ENCODE measurements around the gene C12orf50.
"Not testable (repeated sequence)": the region's sequence is repeated elsewhere in the genome, so short reads cannot be mapped to it uniquely, and the experiment has no call there.

The C12orf50 gene, protein sequence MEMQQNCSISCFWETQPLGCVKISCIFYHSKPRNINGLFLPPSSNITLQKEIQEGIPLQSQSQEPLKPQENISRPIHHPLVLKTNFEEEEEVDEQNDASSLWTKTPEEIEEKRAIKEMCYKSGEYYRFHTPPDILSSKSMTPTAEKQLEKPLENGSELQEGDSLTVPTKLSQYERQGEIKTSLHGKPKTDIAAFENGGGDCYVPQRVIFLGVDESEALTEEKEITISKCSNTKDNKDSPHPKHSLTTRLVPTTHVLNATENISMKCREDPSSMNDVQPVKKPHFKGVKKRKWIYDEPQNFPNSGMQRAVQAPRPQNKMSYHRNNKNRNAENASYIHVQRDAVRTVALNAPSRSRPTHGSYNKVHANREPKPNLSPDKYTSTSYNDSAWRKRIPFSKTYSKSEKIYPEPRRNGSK

DNA sequence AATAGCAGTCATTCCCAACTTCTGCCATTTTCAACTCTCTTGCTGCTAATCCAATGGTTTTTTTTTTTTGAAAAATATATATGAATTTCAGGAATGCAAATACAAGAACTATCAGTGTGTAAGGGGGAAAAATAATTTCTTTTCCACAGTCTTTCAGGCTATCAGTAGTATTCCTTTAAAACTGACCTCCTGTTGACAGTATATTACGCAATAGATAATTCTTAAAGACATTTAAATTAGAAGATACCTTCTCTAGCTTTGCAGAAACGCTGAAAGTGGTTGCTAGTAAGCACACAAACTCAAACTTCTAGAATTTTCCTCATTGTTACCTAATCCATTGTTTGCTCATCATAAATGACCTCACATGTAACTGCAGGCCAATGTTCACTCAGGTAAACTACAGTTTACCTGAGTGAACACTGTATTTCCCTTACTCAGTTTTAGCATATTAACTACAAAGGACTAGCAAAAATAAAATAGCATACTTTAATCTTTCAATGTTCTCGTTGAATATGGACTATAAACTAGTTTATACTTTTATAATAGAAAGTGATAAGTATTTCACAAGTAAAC is at the start of gene C12orf50:
Gene C12orf50, minus strand, starts transcription at position 309 of the 573 bp plus-strand sequence. CDS start 2,439 bp downstream, outside the sequence.
- DNase-seq: no peak

- DNase-seq: no peak
These were observed 38.1 kb upstream of the C12orf50 start for GRCh38 chr12:88067301-88067700.

GRCh38 chr12:88063375-88063774 is 34.2 kb upstream of the C12orf50 start:
- DNase-seq: no peak

GRCh38 chr12:88062474-88062873 is 33.3 kb upstream of the C12orf50 start:
- DNase-seq: no peak

DNA sequence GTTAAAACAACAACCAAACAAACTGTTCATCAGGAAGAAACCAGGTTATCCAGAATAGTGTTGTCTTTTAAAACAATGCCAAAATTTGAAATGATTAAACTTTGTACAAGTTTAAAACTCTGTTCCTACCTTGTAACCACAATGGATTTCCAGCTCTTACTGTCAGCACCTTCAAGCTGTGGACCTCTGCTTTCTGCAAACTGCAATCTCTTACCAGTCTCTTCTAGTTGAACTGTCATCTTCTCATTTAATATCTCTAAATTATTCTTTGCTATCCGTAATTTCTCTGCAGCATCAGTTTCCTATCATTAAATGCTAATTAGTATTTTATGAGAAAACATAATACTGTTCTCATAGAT is 29.5 kb upstream of the C12orf50 start:
- DNase-seq: no peak

DNA sequence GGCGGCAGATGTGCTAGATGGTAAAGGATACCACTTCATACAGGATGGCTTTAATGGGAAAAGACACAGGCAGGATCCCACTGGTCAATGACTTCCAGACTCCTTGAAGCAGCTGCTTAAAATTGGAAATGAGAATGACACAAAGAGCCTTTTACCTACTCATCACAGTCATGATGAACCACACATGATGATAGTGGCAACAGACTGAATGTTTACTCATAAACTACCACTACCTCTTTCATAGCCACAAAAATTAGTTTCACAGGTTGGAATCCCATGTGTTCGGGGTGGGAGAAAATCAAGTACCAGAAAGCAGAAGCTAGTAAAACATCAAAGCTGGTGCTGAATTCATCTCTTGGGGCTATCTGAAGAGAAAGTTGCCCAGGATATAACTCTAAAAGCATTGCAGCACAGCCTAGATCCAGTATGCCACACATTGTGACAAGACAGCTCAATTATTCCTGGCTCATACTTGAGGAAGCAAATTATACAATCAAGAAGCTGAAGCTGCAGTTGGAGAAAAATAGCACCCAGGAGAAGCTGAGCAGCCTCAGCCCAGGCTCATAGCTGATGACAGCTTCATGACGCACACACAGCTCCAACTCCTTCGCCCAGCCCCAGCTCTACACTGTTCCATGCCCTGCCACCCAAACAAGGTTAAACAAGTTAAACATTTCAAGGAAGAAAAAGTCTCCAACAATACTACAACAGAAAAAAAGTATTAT is 29.0 kb upstream of the C12orf50 start:
- DNase-seq: no peak

DNA sequence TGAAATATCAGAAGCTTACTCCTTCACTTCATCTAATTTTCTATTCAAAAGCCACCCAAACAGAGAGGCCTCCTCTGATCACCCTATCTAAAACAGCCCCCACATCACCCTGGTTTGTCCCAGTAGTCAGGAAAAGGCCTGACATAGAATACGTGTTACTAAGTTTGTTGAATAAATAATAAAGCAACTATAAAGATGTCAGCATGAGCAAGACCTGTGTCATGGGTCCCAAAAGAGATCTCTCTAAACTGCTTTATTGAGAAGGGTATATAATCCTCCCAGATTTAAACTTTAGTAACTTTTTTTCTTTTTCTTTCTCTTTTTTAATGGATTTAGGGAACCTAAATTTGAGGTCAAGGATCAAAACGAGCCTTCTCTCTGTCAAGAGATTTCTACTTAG is 27.4 kb upstream of the C12orf50 start:
- no peak for DNase-seq

- no peak for DNase-seq
These were observed 23.5 kb upstream of the C12orf50 start for GRCh38 chr12:88052686-88053085.

GRCh38 chr12:88044035-88044434 is 14.8 kb upstream of the C12orf50 start:
- DNase-seq: no peak

- no peak for DNase-seq
These were observed 8.6 kb upstream of the C12orf50 start for GRCh38 chr12:88037770-88038169.

- no peak for DNase-seq
These were observed 7.3 kb upstream of the C12orf50 start for GRCh38 chr12:88036353-88036965.

GRCh38 chr12:88035907-88036289 is 6.7 kb upstream of the C12orf50 start:
- DNase-seq: no peak

GRCh38 chr12:88035271-88035906 is 6.2 kb upstream of the C12orf50 start:
- DNase-seq: peak; percentile 85

DNA sequence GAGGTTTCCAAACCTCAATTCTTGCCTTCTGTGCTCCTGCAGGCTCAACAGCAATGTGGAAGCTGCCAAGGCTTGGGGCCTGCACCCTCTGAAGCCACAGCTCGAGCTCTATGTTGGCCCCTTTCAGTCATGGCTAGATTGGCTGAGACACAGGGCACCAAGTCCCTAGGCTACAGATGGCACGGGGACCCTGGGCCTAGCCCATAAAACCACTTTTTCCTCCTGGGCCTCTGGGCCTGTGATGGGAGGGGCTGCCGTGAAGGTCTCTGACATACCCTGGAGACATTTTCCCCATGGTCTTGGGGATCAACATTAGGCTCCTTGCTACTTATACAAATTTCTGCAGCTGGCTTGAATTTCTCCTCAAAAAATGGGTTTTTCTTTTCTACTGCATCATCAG is 2.0 kb upstream of the C12orf50 start:
- DNase-seq: not testable (repeated sequence)

GRCh38 chr12:88026196-88026595 is 3.0 kb downstream of the C12orf50 start:
- no peak for DNase-seq

- DNase-seq: no peak
These were observed 11.2 kb downstream of the C12orf50 start for GRCh38 chr12:88017964-88018363.

GRCh38 chr12:88015825-88016224 is 13.4 kb downstream of the C12orf50 start:
- no peak for DNase-seq

DNA sequence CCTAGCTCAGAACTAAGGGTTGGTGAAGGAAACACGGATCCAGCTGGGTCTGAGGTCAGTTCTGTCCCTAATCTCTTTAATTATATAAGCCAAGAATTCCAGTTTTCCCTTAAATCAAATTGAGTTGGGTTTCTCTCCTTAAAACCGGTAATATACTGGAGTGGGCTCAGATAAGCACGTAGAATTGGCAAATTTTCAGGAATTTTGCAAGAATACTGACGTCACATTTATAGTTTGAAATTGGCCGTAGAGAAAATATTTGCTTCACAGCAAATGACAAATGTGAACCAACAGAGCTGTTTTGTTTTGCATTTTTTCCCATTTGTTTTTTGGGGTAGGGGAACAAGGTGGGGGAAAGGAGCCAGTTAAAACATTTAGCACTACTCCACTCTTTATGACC is 17.4 kb downstream of the C12orf50 start:
- DNase-seq: no peak

- no peak for DNase-seq
These were observed 22.9 kb downstream of the C12orf50 start for GRCh38 chr12:88006351-88006750.

- DNase-seq: no peak
These were observed 27.9 kb downstream of the C12orf50 start for GRCh38 chr12:88001327-88001726.

GRCh38 chr12:87995581-87996178 is 33.5 kb downstream of the C12orf50 start:
- DNase-seq: no peak

DNA sequence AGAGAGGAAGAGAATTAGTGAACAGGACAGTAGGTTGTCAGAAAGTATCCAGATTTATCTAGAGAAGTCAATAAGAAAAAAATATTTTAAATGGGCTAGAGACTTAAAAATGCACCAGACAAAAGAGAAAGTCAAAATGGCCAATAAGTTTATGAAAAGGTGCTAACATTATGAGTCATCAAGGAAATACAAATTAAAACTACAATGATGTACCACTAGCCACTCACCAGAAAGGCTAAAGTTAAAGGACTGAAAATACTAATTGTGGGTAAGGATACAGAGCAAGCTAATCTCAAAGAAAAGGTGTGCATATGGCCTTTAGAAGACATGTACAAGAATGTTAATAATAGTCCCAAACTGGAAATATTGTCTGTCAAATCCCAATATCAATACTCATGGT is 37.7 kb downstream of the C12orf50 start:
- DNase-seq: no peak

DNA sequence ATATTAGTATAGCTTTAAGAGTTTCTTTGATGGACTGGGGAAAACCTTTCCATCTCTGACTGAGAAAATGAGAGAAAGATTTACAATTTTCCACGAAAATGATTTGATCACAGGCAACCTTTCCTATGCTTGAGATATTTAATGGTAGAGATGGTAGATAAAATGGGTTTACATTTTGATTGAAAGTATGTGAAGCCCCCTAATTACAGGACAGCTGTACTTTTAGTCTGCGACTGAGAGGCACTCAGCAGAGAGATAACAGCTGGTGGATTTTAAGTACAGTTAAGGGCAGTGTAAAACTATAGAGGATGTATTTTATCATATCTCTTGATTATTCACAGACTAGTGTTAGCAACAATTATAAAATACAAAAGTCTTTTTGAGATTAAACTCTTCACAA is 40.7 kb downstream of the C12orf50 start:
- DNase-seq: no peak

All from CD4-positive, alpha-beta T cell treated with Interleukin-15 for 1 hour (primary cell).